CD4-positive, alpha-beta T cell treated with Interleukin-15 for 1 hour (primary cell): Measurements from ENCODE around the gene TREM2.
"Not testable (repeated sequence)": the region's sequence is repeated elsewhere in the genome, so short reads cannot be mapped to it uniquely, and the experiment has no call there.

ENCODE experiments used
- DNase-seq: peaks from one replicate; pipeline ENCODE4 v3.0.0-alpha.2; 2020

Gene TREM2

GRCh38 chr6:41162687-41163418 is at the start of gene TREM2:
TREM2 (minus strand) TSS chr6:41163116; CDS start chr6:41163082, 34 bp downstream.
- no peak for DNase-seq

GRCh38 chr6:41209547-41210320 is 46.8 kb upstream of the TREM2 start:
- no peak for DNase-seq

GRCh38 chr6:41208439-41209106 is 45.7 kb upstream of the TREM2 start:
- DNase-seq: no peak

DNA sequence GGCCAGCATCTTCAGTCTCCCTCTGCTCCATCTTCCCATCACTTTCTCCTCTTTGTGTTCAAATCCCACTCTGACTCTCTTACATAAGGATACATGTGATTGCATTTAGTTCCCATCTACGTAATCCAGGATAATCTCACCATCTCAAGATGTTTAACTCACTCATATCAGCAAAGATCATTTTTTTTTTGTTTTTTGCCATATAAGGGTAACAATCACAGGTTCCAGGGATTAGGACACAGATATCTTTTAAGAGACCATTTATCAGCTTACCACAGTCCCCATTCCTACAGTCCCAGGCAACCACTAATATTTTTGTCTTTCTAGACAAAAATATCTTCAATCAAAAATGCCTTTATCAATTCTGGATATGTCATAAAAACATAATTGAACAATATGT is 41.2 kb upstream of the TREM2 start:
- DNase-seq: no peak

DNA sequence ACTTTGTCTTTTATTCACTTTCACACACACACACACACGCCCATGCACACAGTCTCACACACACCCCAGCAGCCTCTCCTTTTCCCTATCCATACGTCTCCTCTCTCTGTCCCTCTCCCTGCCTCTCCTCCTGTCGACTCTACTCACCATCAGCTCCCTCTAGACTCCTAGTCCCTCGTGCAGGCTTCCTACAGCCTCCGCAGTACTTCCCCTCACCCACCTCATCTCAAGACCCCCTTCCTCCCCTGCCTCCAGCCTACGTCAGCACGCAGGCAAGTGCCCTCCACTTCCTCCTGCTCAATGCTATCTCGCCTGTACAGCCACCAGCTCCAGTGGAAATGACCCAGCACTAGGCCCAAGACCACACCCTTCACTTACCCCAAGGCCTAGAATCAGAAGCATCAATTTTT is 38.9 kb upstream of the TREM2 start:
- DNase-seq: peak; percentile 46

DNA sequence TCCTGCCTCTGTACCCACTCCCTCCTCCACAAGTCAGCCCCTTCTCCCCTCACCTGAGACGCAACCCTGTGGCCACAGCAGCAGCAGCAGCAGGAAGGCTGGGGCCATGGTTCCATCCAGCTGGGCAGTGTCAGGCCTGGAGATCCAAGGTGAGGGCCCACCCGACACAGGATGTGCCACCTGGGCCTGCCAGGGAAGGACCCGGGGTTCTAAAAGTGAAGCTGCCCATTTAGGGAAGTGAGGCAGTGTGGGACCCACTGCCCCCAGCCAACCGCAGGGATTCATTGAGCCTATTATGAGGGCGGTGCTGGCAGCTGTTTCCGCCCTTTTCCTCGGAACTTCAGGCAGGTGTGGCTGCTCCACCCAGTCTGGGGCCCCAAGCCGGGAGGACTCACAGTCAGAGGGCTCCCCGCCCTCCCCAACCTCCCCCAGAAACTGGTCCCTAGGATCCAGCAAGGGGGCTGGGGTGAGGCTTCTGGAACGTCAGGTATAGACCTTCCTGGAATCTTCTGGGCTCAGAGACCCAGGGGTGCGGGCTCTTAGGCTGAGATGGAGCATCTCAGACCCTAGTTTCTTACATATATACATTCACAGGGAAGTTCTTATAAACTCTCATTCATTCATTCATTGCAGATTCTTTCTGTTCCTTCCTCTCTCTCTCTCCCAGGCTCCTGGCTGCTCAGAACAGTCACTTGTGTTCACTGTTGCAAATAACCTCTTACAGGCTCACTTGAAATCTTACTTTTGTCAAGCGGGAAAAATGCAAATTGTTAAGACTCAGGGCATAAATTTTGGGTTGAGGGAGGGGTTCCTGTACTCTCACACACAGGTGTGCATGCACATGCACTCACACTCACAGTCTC is 38.2 kb upstream of the TREM2 start, which contains the start of gene TREML2:
Gene TREML2, minus strand, starts transcription at position 249 of the 863 bp plus-strand sequence. Its CDS starts 141 bp downstream, at position 108.
- peak; percentile 60 for DNase-seq

GRCh38 chr6:41200296-41200900 is 37.5 kb upstream of the TREM2 start:
- DNase-seq: peak; percentile 85

DNA sequence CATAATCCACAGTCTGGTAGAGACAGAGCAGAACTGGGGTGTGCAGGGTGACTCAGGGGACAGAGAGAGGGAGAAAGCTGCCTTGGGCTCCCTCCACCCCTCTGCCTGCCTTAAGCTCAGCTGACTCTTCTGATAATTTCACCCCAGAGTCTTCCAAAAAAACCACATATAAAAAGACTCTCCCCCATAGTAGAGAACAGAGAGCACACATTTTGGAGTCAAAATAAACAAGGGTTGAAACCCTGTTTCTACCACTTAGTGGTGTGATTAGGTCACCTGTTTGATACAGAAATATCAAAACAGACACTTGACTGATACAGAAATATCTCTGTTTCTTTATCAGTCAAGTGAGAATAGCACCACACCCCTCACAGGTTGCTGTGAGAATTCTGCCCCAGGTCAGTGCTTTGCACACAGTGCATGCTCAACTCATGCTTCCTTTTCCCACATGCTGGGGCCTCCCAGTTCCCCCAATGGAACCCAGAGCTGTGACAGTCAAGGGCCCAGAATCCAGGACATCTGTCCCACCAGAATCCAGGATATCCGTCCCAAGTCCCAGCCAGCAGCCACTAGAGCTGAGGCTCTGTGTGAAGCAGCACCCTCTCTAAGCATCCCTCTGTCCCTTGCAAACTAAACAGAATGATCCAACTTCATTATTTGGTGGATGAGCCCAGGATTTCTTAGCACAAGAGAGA is 36.8 kb upstream of the TREM2 start:
- peak; percentile 46 for DNase-seq

DNA sequence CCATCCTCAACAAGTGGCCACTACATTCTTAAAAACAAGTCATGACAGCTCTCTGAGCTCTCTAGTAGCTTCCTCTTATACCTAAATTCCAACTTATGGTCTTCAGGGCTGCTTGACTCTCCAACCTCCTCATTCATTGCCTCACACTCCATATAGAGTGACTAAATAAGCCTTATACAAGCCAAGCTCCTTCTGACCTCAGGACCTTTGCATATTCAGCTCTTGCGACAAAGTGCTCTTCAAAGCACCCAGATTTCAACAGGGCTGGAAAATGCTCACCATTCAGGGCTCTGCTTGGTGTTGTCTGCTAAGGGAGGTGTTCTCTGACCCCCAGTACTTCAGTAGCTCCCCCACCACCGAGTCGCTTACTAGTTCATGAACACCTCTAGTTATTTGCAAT is 34.3 kb upstream of the TREM2 start:
- no peak for DNase-seq

GRCh38 chr6:41194386-41194785 is 31.5 kb upstream of the TREM2 start:
- no peak for DNase-seq

GRCh38 chr6:41193884-41194283 is 31.0 kb upstream of the TREM2 start:
- no peak for DNase-seq

- DNase-seq: no peak
Observed at GRCh38 chr6:41193171-41193734, 30.3 kb upstream of the TREM2 start.

DNA sequence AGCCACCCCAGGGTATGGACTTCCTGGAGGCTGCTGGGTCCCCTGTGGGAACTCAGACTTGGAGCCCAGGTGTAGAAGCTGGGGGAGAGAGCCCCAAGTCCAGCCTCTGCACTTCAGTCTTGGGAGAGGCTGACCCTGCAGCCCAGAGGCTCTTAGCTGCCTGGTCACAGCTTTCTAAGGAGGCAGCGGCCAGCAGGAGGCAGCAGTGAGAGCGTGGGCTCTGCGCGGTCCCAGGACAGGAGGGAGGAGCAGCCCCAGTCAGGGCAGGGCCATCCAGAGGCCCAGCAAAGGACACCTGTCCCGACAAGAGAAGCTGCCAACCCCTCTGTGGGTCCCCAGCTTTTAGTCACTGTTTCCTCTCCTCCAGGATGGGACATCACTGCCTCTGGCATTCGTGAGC is 28.7 kb upstream of the TREM2 start:
- DNase-seq: no peak

DNA sequence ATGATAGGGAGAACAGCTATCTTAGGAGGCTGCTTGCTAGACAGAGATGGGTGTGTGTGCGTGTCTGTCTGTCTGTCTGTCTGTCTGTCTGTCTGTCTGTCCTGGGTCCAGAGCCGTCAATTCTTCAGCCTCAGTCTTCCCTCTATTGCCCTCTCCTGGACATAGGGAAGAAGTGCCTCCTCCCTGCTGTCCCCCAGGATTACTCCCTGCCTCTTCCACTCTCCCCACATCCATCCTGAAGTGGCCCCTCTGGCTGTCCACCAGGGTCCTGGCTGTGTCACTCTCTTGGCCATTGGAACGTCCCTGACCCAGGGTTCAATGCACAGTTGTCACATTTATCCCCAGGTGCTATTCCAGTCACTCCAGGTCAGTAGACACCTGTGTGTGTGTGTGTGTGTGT is 27.9 kb upstream of the TREM2 start:
- DNase-seq: no peak

- no peak for DNase-seq
Observed at GRCh38 chr6:41189967-41190366, 27.1 kb upstream of the TREM2 start.

- not testable (repeated sequence) for DNase-seq
Observed at GRCh38 chr6:41189046-41189445, 26.1 kb upstream of the TREM2 start.

DNA sequence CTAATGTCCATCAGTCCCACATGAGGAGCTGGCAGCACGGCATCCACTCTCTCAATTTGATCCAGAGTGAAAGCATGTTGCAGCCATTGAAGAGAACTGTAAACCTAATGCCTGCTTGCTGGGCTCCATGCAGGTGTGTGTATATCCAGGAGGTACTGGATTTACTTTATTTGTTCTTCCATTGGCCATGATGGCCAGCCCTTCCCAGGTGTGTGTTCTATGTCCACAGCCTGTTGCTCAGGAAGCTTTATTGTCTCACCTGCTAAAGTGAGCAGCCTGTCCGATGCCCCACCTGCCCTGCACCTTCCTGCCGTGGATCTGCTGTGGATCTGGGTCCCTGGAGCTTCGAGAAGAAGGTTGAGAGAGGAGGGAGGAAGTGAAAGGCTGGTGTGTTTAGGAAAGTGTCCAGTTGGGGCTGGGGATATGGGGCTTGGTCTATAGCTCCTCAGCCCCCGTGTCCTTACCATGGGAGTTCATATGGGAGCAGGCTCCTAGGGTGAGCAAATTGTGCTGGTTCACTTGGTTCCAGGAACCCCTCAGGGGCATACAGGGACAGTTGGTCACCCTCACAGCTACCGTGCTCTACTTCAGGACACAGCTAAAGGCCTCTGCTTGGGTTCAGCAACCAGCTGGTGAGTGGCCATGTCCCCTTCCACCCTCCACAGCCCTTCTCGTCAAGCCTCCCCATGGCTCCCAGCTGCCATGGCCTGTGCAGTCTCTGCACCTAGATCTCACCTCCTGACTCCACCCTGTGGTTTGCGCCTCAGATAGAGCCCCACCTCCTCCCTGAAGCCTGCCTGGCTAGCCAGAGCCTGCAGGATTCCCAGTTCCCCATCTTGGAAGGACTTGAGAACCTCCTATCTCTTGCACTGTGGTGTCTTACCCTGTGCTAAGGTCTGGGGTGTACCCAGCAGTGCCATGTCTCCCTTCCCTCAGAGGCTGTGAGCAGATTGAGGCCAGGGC is 25.3 kb upstream of the TREM2 start:
- DNase-seq: no peak

- DNase-seq: no peak
Observed at GRCh38 chr6:41186031-41186562, 23.2 kb upstream of the TREM2 start.

DNA sequence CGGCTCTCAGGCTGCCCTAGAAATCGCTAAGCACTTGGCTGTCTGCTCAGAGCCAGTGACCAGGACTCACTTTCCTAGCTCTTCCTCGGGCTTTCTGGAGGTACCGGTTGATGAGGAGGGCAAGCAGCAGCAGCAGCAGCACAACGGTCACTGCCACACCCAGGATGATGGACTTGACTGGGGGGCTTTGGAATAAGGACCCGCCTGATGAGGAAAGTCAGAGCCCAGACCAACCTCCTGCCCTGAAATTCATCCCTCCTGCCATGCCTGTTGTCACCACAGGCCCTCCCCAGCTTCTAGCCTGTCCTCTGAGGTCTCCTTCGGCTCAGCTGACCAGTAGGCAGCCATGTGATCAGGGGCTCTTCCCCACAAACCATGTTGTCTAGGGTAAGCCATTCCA is 21.8 kb upstream of the TREM2 start:
- DNase-seq: no peak
